Measurements from ENCODE around the gene SLCO6A1. TPM values are rescaled to one million over a fixed set of nuclear protein-coding genes. Genes with fewer than 3 reads are reported as not detected.
"Not testable (repeated sequence)": the region's sequence is repeated elsewhere in the genome, so short reads cannot be mapped to it uniquely, and the experiment has no call there.

The SLCO6A1 gene
- total RNA-seq, 1 experiment from 2014 or later: not detected

GRCh38 chr5:102523541-102524175, 24.9 kb upstream of the SLCO6A1 start:
- Histone ChIP-seq H3K27me3 (no peaks in the 10 kb centered on the region), H3K9me3 (replicated peaks) (no peaks in the 10 kb centered on the region), H3K4me1 (no peaks in the 10 kb centered on the region), H3K27ac (no peak overlapping the region), H3K4me3 (no peak overlapping the region), H3K36me3 (no peaks in the 10 kb centered on the region)
- DNase-seq: no peak

- peak overlapping the region; percentile 8; the same call in 1 of the 2 replicates for H3K4me3 ChIP-seq
- no peaks in the 10 kb centered on the region for H3K27me3 ChIP-seq
- peaks cover 7% of the 10 kb centered on the region for H3K4me1 ChIP-seq
- no peak overlapping the region for H3K27ac ChIP-seq
- H3K36me3 ChIP-seq: no peaks in the 10 kb centered on the region
- peak; percentile 51 to 74 for DNase-seq
- no peaks in the 10 kb centered on the region for H3K9me3 ChIP-seq (replicated peaks)
These were observed 12.9 kb upstream of the SLCO6A1 start for GRCh38 chr5:102511666-102512065.

- not testable (repeated sequence) for H3K4me3 ChIP-seq; H3K9me3 ChIP-seq (replicated peaks); H3K27me3 ChIP-seq; H3K36me3 ChIP-seq; H3K27ac ChIP-seq; H3K4me1 ChIP-seq; DNase-seq
These were observed 7.4 kb downstream of the SLCO6A1 start for GRCh38 chr5:102491261-102491914.

GRCh38 chr5:102483736-102484135, 15.1 kb downstream of the SLCO6A1 start:
- no peaks in the 10 kb centered on the region for H3K27me3 ChIP-seq
- H3K4me1 ChIP-seq: no peaks in the 10 kb centered on the region
- no peaks in the 10 kb centered on the region for H3K36me3 ChIP-seq
- no peaks in the 10 kb centered on the region for H3K9me3 ChIP-seq (replicated peaks)
- H3K27ac ChIP-seq: no peak overlapping the region
- DNase-seq: no peak
- H3K4me3 ChIP-seq: no peak overlapping the region

- Histone ChIP-seq H3K27me3 (no peaks in the 10 kb centered on the region), H3K9me3 (replicated peaks) (no peaks in the 10 kb centered on the region), H3K27ac (no peak overlapping the region), H3K36me3 (no peaks in the 10 kb centered on the region), H3K4me1 (no peaks in the 10 kb centered on the region), H3K4me3 (no peak overlapping the region)
- DNase-seq: peak in 1 of 2 experiments; percentile 3
These were observed 17.6 kb downstream of the SLCO6A1 start for GRCh38 chr5:102481054-102481715.

- no peak for DNase-seq
- Histone ChIP-seq H3K9me3 (replicated peaks) (no peaks in the 10 kb centered on the region), H3K4me3 (no peak overlapping the region), H3K36me3 (no peaks in the 10 kb centered on the region), H3K27me3 (no peaks in the 10 kb centered on the region), H3K27ac (no peak overlapping the region), H3K4me1 (no peaks in the 10 kb centered on the region)
These were observed 45.1 kb downstream of the SLCO6A1 start for GRCh38 chr5:102453716-102454115.

GRCh38 chr5:102451082-102451481, 47.7 kb downstream of the SLCO6A1 start:
- H3K4me1 ChIP-seq: no peaks in the 10 kb centered on the region
- H3K27me3 ChIP-seq: no peaks in the 10 kb centered on the region
- no peak overlapping the region for H3K4me3 ChIP-seq
- H3K36me3 ChIP-seq: no peaks in the 10 kb centered on the region
- no peaks in the 10 kb centered on the region for H3K9me3 ChIP-seq (replicated peaks)
- no peak overlapping the region for H3K27ac ChIP-seq
- DNase-seq: no peak

GRCh38 chr5:102450313-102450990, 48.3 kb downstream of the SLCO6A1 start:
- no peaks in the 10 kb centered on the region for H3K9me3 ChIP-seq (replicated peaks)
- H3K27me3 ChIP-seq: no peaks in the 10 kb centered on the region
- no peak overlapping the region for H3K4me3 ChIP-seq
- H3K4me1 ChIP-seq: no peaks in the 10 kb centered on the region
- H3K27ac ChIP-seq: no peak overlapping the region
- DNase-seq: peak; percentile 5 to 19
- no peaks in the 10 kb centered on the region for H3K36me3 ChIP-seq

- Histone ChIP-seq H3K9me3 (replicated peaks) (no peaks in the 10 kb centered on the region), H3K27ac (no peak overlapping the region), H3K27me3 (no peaks in the 10 kb centered on the region), H3K36me3 (no peaks in the 10 kb centered on the region), H3K4me3 (no peak overlapping the region), H3K4me1 (no peaks in the 10 kb centered on the region)
- no peak for DNase-seq
These were observed 65.3 kb downstream of the SLCO6A1 start for GRCh38 chr5:102433473-102433872.

- Histone ChIP-seq H3K27ac (no peak overlapping the region), H3K27me3 (no peaks in the 10 kb centered on the region), H3K4me3 (no peak overlapping the region), H3K4me1 (no peaks in the 10 kb centered on the region), H3K9me3 (replicated peaks) (no peaks in the 10 kb centered on the region), H3K36me3 (no peaks in the 10 kb centered on the region)
- peak; percentile 13 to 23 for DNase-seq
These were observed 77.2 kb downstream of the SLCO6A1 start for GRCh38 chr5:102421647-102422046.

GRCh38 chr5:102418531-102418930, 80.3 kb downstream of the SLCO6A1 start:
- no peaks in the 10 kb centered on the region for H3K4me1 ChIP-seq
- no peak overlapping the region for H3K27ac ChIP-seq
- no peaks in the 10 kb centered on the region for H3K36me3 ChIP-seq
- no peaks in the 10 kb centered on the region for H3K9me3 ChIP-seq (replicated peaks)
- no peak overlapping the region for H3K4me3 ChIP-seq
- DNase-seq: no peak
- no peaks in the 10 kb centered on the region for H3K27me3 ChIP-seq

GRCh38 chr5:102414448-102414847, 84.4 kb downstream of the SLCO6A1 start:
- no peaks in the 10 kb centered on the region for H3K4me1 ChIP-seq
- no peaks in the 10 kb centered on the region for H3K9me3 ChIP-seq (replicated peaks)
- no peaks in the 10 kb centered on the region for H3K27me3 ChIP-seq
- H3K36me3 ChIP-seq: no peaks in the 10 kb centered on the region
- H3K27ac ChIP-seq: no peak overlapping the region
- no peak overlapping the region for H3K4me3 ChIP-seq
- no peak for DNase-seq

GRCh38 chr5:102388235-102388634, 110.6 kb downstream of the SLCO6A1 start:
- Histone ChIP-seq H3K36me3 (no peaks in the 10 kb centered on the region), H3K27ac (no peak overlapping the region), H3K27me3 (no peaks in the 10 kb centered on the region), H3K4me1 (no peaks in the 10 kb centered on the region), H3K9me3 (replicated peaks) (no peaks in the 10 kb centered on the region), H3K4me3 (no peak overlapping the region)
- DNase-seq: no peak

GRCh38 chr5:102385365-102385764, 113.4 kb downstream of the SLCO6A1 start:
- Histone ChIP-seq H3K36me3 (no peaks in the 10 kb centered on the region), H3K4me3 (no peak overlapping the region), H3K9me3 (replicated peaks) (no peaks in the 10 kb centered on the region), H3K27me3 (no peaks in the 10 kb centered on the region), H3K27ac (no peak overlapping the region), H3K4me1 (no peaks in the 10 kb centered on the region)
- DNase-seq: no peak

GRCh38 chr5:102380174-102380573, 118.6 kb downstream of the SLCO6A1 start:
- H3K4me3 ChIP-seq: no peak overlapping the region
- DNase-seq: no peak
- no peaks in the 10 kb centered on the region for H3K9me3 ChIP-seq (replicated peaks)
- H3K27ac ChIP-seq: no peak overlapping the region
- H3K4me1 ChIP-seq: no peaks in the 10 kb centered on the region
- no peaks in the 10 kb centered on the region for H3K36me3 ChIP-seq
- H3K27me3 ChIP-seq: no peaks in the 10 kb centered on the region

All from SJCRH30 (cell line).